Measurements from ENCODE around the gene MICAL3.
"Not testable (repeated sequence)": the region's sequence is repeated elsewhere in the genome, so short reads cannot be mapped to it uniquely, and the experiment has no call there.

The MICAL3 gene

GRCh38 chr22:17948101-17948500 lies 76.3 kb downstream of the MICAL3 start:
- DNase-seq, result no peak

GRCh38 chr22:17946662-17947367 lies 77.5 kb downstream of the MICAL3 start:
- peak; percentile 60 for DNase-seq

- peak; percentile 60 for DNase-seq
Observed at GRCh38 chr22:17945888-17946648, 78.3 kb downstream of the MICAL3 start.

- DNase-seq, result no peak
Observed at GRCh38 chr22:17945156-17945887, 79.0 kb downstream of the MICAL3 start.

GRCh38 chr22:17944256-17944655 lies 80.1 kb downstream of the MICAL3 start:
- peak; percentile 48 for DNase-seq

- DNase-seq, result peak; percentile 62
Observed at GRCh38 chr22:17943533-17944249, 80.7 kb downstream of the MICAL3 start.

- DNase-seq, result no peak
Observed at GRCh38 chr22:17942721-17943120, 81.6 kb downstream of the MICAL3 start.

- DNase-seq, result no peak
Observed at GRCh38 chr22:17941471-17942406, 82.6 kb downstream of the MICAL3 start.

GRCh38 chr22:17939579-17939978 lies 84.8 kb downstream of the MICAL3 start:
- no peak for DNase-seq

GRCh38 chr22:17939011-17939410 lies 85.3 kb downstream of the MICAL3 start:
- no peak for DNase-seq

- DNase-seq, result no peak
Observed at GRCh38 chr22:17938484-17938924, 85.9 kb downstream of the MICAL3 start.

- not testable (repeated sequence) for DNase-seq
Observed at GRCh38 chr22:17932457-17932856, 91.9 kb downstream of the MICAL3 start.

GRCh38 chr22:17931400-17931825 lies 92.9 kb downstream of the MICAL3 start:
- DNase-seq, result peak; percentile 68

GRCh38 chr22:17930455-17931313 lies 93.7 kb downstream of the MICAL3 start:
- DNase-seq, result no peak

- no peak for DNase-seq
Observed at GRCh38 chr22:17929909-17930308, 94.5 kb downstream of the MICAL3 start.

- DNase-seq, result no peak
Observed at GRCh38 chr22:17928391-17928790, 96.0 kb downstream of the MICAL3 start.

GRCh38 chr22:17927062-17927461 lies 97.3 kb downstream of the MICAL3 start:
- no peak for DNase-seq

GRCh38 chr22:17926516-17926915 lies 97.8 kb downstream of the MICAL3 start:
- DNase-seq, result no peak

- no peak for DNase-seq
Observed at GRCh38 chr22:17925431-17925841, 98.9 kb downstream of the MICAL3 start.

- DNase-seq, result peak; percentile 58
Observed at GRCh38 chr22:17924735-17925364, 99.5 kb downstream of the MICAL3 start.
